Measurements from ENCODE around the gene DPY19L3. TPM values are rescaled to one million over a fixed set of nuclear protein-coding genes. Genes with fewer than 3 reads are reported as not detected.
"Not testable (repeated sequence)": the region's sequence is repeated elsewhere in the genome, so short reads cannot be mapped to it uniquely, and the experiment has no call there.

DPY19L3 gene
- total RNA-seq, 1 donor from 2014 or later: 29.8 TPM

GRCh38 chr19:32367063-32367462, 38.5 kb upstream of the DPY19L3 start:
- intact Hi-C loops (cut with micrococcal nuclease): no loop called here
- H3K27ac Mint-ChIP-seq: no peak overlapping the region

GRCh38 chr19:32367948-32368536, 37.5 kb upstream of the DPY19L3 start:
- intact Hi-C loops (cut with micrococcal nuclease): no loop called here

More at GRCh38 chr19:32367063-32367462, 38.5 kb upstream of the DPY19L3 start:
- ATAC-seq (ENCODE audit: low read depth): no peak
- H3K27me3 Mint-ChIP-seq: no peaks in the 10 kb centered on the region
- H3K4me1 Mint-ChIP-seq: peaks cover 8% of the 10 kb centered on the region
- H3K36me3 Mint-ChIP-seq (ENCODE audit: low read depth): peaks cover 94% of the 10 kb centered on the region
- no peak overlapping the region for H3K4me3 Mint-ChIP-seq
- no peak for TF ChIP-seq CTCF (IDR thresholded peaks at IDR 0.05)
- DNase-seq: no peak
- CTCF ChIA-PET: no interaction called here
- POLR2A ChIA-PET: no interaction called here
- no peaks in the 10 kb centered on the region for H3K9me3 Mint-ChIP-seq

GRCh38 chr19:32368787-32369186, 36.8 kb upstream of the DPY19L3 start:
- TF ChIP-seq CTCF (IDR thresholded peaks at IDR 0.05): no peak
- CTCF ChIA-PET: no interaction called here
- intact Hi-C loops (cut with micrococcal nuclease): no loop called here
- Mint-ChIP-seq H3K27ac (no peak overlapping the region), H3K9me3 (peaks cover 2% of the 10 kb centered on the region), H3K4me3 (no peak overlapping the region), H3K4me1 (peaks cover 8% of the 10 kb centered on the region), H3K27me3 (no peaks in the 10 kb centered on the region), H3K36me3 (ENCODE audit: low read depth) (peaks cover 95% of the 10 kb centered on the region)
- ATAC-seq (ENCODE audit: low read depth) (no peak), DNase-seq (no peak)
- POLR2A ChIA-PET: no interaction called here

More at GRCh38 chr19:32367948-32368536, 37.5 kb upstream of the DPY19L3 start:
- ChIA-PET POLR2A (no interaction called here), CTCF (no interaction called here)
- Mint-ChIP-seq H3K4me1 (peaks cover 8% of the 10 kb centered on the region), H3K9me3 (peaks cover 2% of the 10 kb centered on the region), H3K27ac (no peak overlapping the region), H3K27me3 (no peaks in the 10 kb centered on the region), H3K36me3 (ENCODE audit: low read depth) (peaks cover 94% of the 10 kb centered on the region), H3K4me3 (no peak overlapping the region)
- ATAC-seq (ENCODE audit: low read depth): no peak
- no peak for TF ChIP-seq CTCF (IDR thresholded peaks at IDR 0.05)
- no peak for DNase-seq

DNA sequence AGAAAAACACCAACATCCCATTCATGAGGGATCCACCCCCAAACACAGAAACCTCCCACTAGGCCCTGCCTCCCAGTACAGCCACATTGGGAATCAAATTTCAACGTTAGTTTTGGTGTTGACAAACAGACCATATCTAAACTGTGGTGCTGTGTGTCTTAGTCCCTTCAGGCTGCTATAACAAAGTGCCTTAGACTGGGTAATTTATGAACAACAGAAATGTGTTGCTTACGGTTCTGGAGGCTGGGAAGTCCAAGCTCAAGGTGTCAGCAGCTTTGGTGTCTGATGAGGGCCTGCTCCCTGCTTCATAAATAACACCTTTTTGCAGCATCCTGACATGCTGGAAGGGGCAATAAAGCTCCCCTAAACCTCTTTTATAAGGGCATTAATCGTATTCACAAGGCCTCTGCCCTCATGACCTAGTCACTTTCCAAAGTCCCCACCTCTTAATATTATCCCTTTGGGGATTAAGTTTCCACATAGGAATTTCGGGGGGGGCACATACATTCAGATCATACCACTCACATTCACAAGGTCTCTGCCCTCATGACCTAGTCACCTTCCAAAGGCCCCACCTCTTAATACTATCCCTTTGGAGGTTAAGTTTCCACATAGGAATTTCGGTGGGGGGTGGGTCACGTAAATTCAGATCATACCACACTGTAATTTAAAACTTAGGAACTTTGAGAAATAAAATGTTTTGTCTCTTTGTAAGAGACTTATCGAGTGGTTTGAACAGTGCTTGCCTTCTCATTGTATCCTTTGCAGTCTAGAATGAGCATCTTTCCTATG, 32.6 kb upstream of the DPY19L3 start:
- Mint-ChIP-seq H3K4me3 (no peak overlapping the region), H3K4me1 (no peaks in the 10 kb centered on the region), H3K27ac (no peak overlapping the region), H3K36me3 (ENCODE audit: low read depth) (peaks cover 76% of the 10 kb centered on the region), H3K9me3 (peaks cover 2% of the 10 kb centered on the region), H3K27me3 (no peaks in the 10 kb centered on the region)
- DNase-seq (no peak), ATAC-seq (ENCODE audit: low read depth) (no peak)
- no peak for TF ChIP-seq CTCF (IDR thresholded peaks at IDR 0.05)
- ChIA-PET POLR2A (no interaction called here), CTCF (no interaction called here)
- intact Hi-C loops (cut with micrococcal nuclease): no loop called here

GRCh38 chr19:32373585-32374295, 31.8 kb upstream of the DPY19L3 start:
- H3K4me3 Mint-ChIP-seq: no peak overlapping the region
- no peaks in the 10 kb centered on the region for H3K4me1 Mint-ChIP-seq
- POLR2A ChIA-PET: no interaction called here
- ATAC-seq (ENCODE audit: low read depth): no peak
- CTCF ChIA-PET: no interaction called here
- H3K9me3 Mint-ChIP-seq: peaks cover 2% of the 10 kb centered on the region
- H3K27me3 Mint-ChIP-seq: no peaks in the 10 kb centered on the region
- intact Hi-C loops (cut with micrococcal nuclease): no loop called here
- no peak overlapping the region for H3K27ac Mint-ChIP-seq
- peaks cover 74% of the 10 kb centered on the region for H3K36me3 Mint-ChIP-seq (ENCODE audit: low read depth)
- no peak for DNase-seq
- no peak for TF ChIP-seq CTCF (IDR thresholded peaks at IDR 0.05)

- H3K27ac Mint-ChIP-seq; H3K27me3 Mint-ChIP-seq; intact Hi-C loops (cut with micrococcal nuclease); ATAC-seq (ENCODE audit: low read depth); H3K4me1 Mint-ChIP-seq; DNase-seq; H3K4me3 Mint-ChIP-seq; H3K9me3 Mint-ChIP-seq: not testable (repeated sequence)
- H3K36me3 Mint-ChIP-seq (ENCODE audit: low read depth): peaks cover 71% of the 10 kb centered on the region
- ChIA-PET POLR2A (interaction anchor here (0.6 kb wide), 1 partner anchor 22 kb away, joined by 3 read pairs; no protein-coding TSS in a partner anchor), CTCF (interaction anchor here (1.4 kb wide), 1 partner anchor 36 kb away, joined by 3 read pairs; no protein-coding TSS in a partner anchor)
Observed at GRCh38 chr19:32374362-32374761, 31.2 kb upstream of the DPY19L3 start.

- H3K4me1 Mint-ChIP-seq; ATAC-seq (ENCODE audit: low read depth); H3K27ac Mint-ChIP-seq; H3K27me3 Mint-ChIP-seq; H3K4me3 Mint-ChIP-seq; CTCF ChIA-PET; DNase-seq; POLR2A ChIA-PET; H3K9me3 Mint-ChIP-seq: not testable (repeated sequence)
- intact Hi-C loops (cut with micrococcal nuclease): loop anchor here (1.0 kb wide), 1 partner anchor 37 kb away; no protein-coding TSS in a partner anchor
- peaks cover 70% of the 10 kb centered on the region for H3K36me3 Mint-ChIP-seq (ENCODE audit: low read depth)
Observed at GRCh38 chr19:32377088-32377487, 28.5 kb upstream of the DPY19L3 start.

All from activated B cell treated with CpG ODN at 0.5 μM for 24 hours (primary cell).